GM12873 (cell line): Measurements from ENCODE around the gene USP54.

Experiments used
- TF ChIP-seq, protein P1 (sequence below): IDR thresholded peaks from 2 replicates; pipeline ENCODE4 v1.5.1; 2012; ENCODE audit warnings: low read depth, mild to moderate bottlenecking, moderate library complexity, low read length, control low read depth; ENCODE audit not compliant: insufficient read depth; ENCODE audit errors: missing control alignments

Gene USP54

DNA sequence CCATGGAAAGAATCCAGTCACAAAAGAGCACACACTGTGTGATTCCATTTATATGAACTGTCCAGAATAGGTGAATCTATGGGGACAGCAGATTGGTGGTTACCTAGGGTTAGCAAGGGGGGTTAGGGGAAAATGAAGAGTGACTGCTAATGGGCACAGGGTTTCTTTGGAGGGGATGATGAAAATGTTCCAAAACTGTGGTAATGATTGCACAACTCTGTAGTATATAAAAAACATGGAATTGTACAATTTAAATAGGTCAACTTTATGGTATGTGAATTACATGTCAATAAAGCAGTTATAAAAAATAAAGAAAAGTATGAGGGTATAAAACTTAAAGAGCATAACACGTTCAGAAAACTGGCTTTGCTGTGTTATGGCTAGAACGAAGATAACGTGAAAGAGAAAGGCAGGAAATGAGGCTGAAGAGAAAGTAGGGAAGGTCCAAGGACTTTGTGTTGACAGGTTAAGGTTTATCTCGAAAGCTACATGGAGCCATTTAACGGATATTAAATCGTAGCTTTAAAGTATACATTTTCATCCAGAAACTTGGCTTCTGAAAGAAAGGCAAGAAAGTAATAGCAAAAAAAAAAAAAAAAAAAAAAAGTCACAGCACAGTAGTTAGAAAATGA is 131.3 kb downstream of the USP54 start:
- TF ChIP-seq, protein P1, sequence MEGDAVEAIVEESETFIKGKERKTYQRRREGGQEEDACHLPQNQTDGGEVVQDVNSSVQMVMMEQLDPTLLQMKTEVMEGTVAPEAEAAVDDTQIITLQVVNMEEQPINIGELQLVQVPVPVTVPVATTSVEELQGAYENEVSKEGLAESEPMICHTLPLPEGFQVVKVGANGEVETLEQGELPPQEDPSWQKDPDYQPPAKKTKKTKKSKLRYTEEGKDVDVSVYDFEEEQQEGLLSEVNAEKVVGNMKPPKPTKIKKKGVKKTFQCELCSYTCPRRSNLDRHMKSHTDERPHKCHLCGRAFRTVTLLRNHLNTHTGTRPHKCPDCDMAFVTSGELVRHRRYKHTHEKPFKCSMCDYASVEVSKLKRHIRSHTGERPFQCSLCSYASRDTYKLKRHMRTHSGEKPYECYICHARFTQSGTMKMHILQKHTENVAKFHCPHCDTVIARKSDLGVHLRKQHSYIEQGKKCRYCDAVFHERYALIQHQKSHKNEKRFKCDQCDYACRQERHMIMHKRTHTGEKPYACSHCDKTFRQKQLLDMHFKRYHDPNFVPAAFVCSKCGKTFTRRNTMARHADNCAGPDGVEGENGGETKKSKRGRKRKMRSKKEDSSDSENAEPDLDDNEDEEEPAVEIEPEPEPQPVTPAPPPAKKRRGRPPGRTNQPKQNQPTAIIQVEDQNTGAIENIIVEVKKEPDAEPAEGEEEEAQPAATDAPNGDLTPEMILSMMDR, result no peak

DNA sequence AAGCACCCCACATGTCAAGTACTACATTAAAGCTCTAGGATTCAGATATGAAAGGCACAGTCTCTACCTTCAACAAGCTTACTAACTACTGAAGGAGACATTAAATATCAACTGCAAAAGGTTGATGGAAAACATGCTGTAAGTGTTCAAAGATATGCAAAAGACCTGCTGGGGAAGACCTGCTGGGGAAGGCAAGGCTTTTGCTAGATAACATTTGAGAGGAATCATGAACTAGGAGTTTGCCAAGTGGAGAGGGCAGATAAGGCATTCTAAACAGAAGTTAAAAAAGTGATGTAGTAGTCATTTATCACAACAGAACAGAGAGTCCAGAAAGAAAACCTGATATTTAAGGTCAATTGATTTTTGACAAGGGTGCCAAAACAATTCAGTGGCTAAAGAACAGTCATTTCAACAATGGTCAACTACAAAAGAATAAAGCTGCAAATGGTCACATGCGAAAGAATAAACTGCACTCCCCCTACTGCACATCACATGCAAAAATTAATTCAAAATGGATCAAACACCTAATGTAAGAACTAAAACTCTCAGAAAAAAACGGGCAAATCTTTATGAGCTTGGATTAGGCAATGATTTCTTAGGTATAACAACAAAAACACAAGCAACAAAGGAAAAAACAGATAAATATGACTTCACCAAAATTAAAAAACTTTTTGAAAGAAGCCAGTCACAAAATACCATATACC is 134.8 kb downstream of the USP54 start:
- TF ChIP-seq, protein P1, result no peak

DNA sequence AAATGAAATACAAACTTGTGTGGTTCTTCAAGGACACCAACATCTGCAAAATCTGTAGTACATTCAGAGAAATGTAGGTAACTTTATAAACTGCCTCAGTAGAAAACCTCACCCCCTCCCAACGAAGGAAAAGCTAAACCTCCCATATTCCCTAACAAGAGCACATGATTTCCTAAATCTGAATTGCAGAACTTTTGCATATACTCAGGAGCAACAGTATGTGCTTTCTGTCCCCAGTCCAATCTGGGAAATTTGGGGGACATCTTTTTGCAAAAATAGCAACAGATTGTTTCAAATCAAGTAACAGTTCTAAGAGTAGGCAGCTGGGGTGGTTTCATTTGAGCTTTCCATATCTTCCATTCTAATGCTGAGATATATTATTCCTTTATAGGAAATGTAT is 142.0 kb downstream of the USP54 start:
- TF ChIP-seq, protein P1, result no peak

DNA sequence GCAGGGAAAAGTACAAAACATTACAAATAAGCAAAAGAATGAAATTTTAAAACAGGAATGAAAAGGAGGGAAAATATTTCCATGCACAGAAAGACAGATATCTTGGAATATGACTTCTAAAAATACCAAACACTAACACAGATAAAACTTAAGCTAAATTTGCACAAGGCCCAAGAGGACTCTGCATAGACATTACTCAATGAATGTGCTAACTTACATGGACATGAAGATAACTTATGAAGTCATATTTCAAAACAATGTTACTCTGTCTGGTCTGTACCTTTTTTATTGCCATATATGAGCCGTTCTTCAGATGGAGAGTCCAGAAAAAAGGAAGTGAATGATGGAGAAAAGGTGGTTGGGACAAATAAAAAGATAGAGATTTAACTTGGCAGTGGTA is 142.8 kb downstream of the USP54 start:
- TF ChIP-seq, protein P1, result no peak
